ENCODE measurements around the gene CYP19A1.
A peak's percentile ranks its signal among the peaks of the same experiment; 100 is the strongest.
"Not testable (repeated sequence)": the region's sequence is repeated elsewhere in the genome, so short reads cannot be mapped to it uniquely, and the experiment has no call there.

Gene CYP19A1

GRCh38 chr15:51262463-51262862, 75.9 kb downstream of the CYP19A1 start:
- no peak for DNase-seq (ENCODE audit: low read depth in 2 of 2)

GRCh38 chr15:51261113-51261512, 77.3 kb downstream of the CYP19A1 start:
- DNase-seq (ENCODE audit: low read depth in 2 of 2) = not testable (repeated sequence)

- DNase-seq (ENCODE audit: low read depth in 2 of 2) = no peak
Measured at GRCh38 chr15:51260202-51260601, 78.2 kb downstream of the CYP19A1 start.

GRCh38 chr15:51255533-51255932, 82.9 kb downstream of the CYP19A1 start:
- DNase-seq (ENCODE audit: low read depth in 2 of 2) = no peak

GRCh38 chr15:51253366-51253765, 85.0 kb downstream of the CYP19A1 start:
- no peak for DNase-seq (ENCODE audit: low read depth in 2 of 2)

- no peak for DNase-seq (ENCODE audit: low read depth in 2 of 2)
Measured at GRCh38 chr15:51252671-51253070, 85.7 kb downstream of the CYP19A1 start.

- no peak for DNase-seq (ENCODE audit: low read depth in 2 of 2)
Measured at GRCh38 chr15:51251556-51251955, 86.8 kb downstream of the CYP19A1 start.

- DNase-seq (ENCODE audit: low read depth in 2 of 2) = no peak
Measured at GRCh38 chr15:51250217-51251011, 88.0 kb downstream of the CYP19A1 start.

- no peak for DNase-seq (ENCODE audit: low read depth in 2 of 2)
Measured at GRCh38 chr15:51245628-51246027, 92.8 kb downstream of the CYP19A1 start.

- no peak for DNase-seq (ENCODE audit: low read depth in 2 of 2)
Measured at GRCh38 chr15:51244423-51244869, 94.0 kb downstream of the CYP19A1 start.

GRCh38 chr15:51243774-51244173, 94.6 kb downstream of the CYP19A1 start:
- no peak for DNase-seq (ENCODE audit: low read depth in 2 of 2)

GRCh38 chr15:51240066-51240465, 98.3 kb downstream of the CYP19A1 start:
- no peak for DNase-seq (ENCODE audit: low read depth in 2 of 2)

- no peak for DNase-seq (ENCODE audit: low read depth in 2 of 2)
Measured at GRCh38 chr15:51237816-51238215, 100.6 kb downstream of the CYP19A1 start.

GRCh38 chr15:51234176-51234927, 104.0 kb downstream of the CYP19A1 start:
- no peak for DNase-seq (ENCODE audit: low read depth in 2 of 2)

GRCh38 chr15:51232581-51232980, 105.8 kb downstream of the CYP19A1 start:
- no peak for DNase-seq (ENCODE audit: low read depth in 2 of 2)

- no peak for DNase-seq (ENCODE audit: low read depth in 2 of 2)
Measured at GRCh38 chr15:51229907-51230330, 108.5 kb downstream of the CYP19A1 start.

- DNase-seq (ENCODE audit: low read depth in 2 of 2) = peak in 1 of 2 donors; percentile 9
Measured at GRCh38 chr15:51227940-51228732, 110.3 kb downstream of the CYP19A1 start.

GRCh38 chr15:51226576-51227210, 111.7 kb downstream of the CYP19A1 start:
- DNase-seq (ENCODE audit: low read depth in 2 of 2) = no peak

- DNase-seq (ENCODE audit: low read depth in 2 of 2) = no peak
Measured at GRCh38 chr15:51224428-51224827, 114.0 kb downstream of the CYP19A1 start.

- no peak for DNase-seq (ENCODE audit: low read depth in 2 of 2)
Measured at GRCh38 chr15:51223771-51224229, 114.6 kb downstream of the CYP19A1 start.

GRCh38 chr15:51218299-51218938, 120.0 kb downstream of the CYP19A1 start:
- no peak for DNase-seq (ENCODE audit: low read depth in 2 of 2)
